Loucy (cell line): Measurements from ENCODE around the gene ZNF280B.

Experiments used
- EZH2phosphoT487 ChIP-seq: fragments of 200-600 bp; IDR thresholded peaks from 2 replicates; pipeline ENCODE4 v1.6.1; 2018; ENCODE audit warnings: antibody characterized with exemption, mild to moderate bottlenecking, moderate library complexity, borderline replicate concordance
- TF ChIP-seq, protein P1 (sequence below): fragments of 200-600 bp; sonication (generic); conservative IDR thresholded peaks from 2 replicates; pipeline ENCODE4 v1.5.1; 2014; ENCODE audit warnings: mild to moderate bottlenecking, antibody characterized with exemption, low read length

DNA sequence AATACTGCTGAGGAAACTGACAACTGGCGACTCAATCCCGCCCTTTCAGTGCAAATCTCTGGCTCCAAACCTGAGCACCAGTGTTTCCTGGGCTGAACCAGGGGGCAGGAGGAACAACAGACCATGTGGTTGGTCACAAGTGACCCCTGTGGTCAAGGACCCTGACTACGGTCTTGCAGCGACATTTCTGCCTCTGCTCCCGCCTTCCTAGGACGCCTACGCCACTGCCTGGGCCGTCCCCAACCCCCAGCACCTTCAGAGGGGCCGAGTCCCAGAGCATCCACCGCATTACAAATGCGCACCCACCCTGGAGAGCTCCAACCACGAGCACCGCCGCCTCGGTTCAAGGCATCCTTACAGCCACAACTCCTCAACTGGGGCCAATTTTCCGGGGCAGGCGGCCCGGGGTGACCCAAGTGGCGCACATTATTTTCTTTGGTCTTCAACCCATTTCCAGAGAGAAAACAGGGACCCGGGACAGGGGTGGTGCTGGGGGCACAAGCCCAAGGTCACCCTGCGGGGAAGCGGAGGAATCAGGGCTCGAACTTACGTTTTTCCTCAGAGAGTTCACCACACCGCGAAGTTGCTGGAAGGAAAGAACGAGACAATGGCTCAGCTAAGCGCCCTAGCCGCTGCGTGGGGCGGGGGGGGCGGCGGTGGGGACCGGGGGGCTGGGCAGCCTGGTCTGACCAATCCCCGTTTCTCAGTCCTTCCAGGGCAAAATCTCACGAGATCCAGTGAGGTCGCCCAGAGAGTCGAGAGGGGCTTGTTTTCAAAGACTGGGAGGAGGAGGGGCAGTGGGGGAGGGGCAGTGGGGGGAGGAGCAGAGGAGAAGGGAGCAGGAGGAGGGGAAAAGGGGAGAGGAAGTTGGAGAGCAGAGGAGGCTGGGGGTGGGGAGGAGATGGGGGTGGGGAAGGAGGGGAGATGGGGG lies 48.7 kb upstream of the ZNF280B start:
- TF ChIP-seq, protein P1, sequence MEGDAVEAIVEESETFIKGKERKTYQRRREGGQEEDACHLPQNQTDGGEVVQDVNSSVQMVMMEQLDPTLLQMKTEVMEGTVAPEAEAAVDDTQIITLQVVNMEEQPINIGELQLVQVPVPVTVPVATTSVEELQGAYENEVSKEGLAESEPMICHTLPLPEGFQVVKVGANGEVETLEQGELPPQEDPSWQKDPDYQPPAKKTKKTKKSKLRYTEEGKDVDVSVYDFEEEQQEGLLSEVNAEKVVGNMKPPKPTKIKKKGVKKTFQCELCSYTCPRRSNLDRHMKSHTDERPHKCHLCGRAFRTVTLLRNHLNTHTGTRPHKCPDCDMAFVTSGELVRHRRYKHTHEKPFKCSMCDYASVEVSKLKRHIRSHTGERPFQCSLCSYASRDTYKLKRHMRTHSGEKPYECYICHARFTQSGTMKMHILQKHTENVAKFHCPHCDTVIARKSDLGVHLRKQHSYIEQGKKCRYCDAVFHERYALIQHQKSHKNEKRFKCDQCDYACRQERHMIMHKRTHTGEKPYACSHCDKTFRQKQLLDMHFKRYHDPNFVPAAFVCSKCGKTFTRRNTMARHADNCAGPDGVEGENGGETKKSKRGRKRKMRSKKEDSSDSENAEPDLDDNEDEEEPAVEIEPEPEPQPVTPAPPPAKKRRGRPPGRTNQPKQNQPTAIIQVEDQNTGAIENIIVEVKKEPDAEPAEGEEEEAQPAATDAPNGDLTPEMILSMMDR, result no peak
- TF ChIP-seq EZH2phosphoT487, result no peak
